Measurements from ENCODE around the gene FKBP7.

DNA sequence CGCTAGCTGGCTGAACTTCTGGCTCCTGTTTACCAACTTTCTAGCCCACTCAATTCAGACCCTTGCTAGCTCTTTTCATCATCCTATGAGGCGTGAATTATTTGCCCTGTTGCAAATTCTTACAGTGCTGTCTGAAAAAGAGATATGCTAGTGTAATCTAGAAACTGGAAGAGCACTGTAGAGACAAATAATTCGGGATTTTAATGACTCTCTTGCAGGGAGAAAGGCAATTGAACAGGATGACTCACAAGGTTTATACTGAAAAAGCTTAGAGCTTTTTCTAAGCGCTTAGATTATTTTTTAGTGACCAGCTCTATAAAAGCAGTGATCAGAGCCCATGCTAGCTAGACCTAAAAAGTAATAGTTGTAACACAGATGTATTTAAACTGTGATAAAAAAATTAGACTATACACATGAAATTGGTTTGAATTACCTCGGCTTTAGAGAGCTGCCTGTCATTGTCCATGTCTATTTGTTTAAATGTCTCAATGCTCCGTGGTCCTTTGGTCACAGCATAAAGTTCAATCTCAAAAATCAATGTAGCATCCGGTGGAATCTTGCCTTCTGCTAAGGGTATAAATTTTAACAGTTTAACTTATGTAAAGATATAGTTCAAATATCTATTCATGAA is 9.1 kb downstream of the FKBP7 start:
- TF ChIP-seq EZH2 (IDR thresholded peaks at IDR 0.05; ENCODE audit: borderline replicate concordance, low read depth, low read length, severe bottlenecking), result no peak
- TF ChIP-seq, protein P1, sequence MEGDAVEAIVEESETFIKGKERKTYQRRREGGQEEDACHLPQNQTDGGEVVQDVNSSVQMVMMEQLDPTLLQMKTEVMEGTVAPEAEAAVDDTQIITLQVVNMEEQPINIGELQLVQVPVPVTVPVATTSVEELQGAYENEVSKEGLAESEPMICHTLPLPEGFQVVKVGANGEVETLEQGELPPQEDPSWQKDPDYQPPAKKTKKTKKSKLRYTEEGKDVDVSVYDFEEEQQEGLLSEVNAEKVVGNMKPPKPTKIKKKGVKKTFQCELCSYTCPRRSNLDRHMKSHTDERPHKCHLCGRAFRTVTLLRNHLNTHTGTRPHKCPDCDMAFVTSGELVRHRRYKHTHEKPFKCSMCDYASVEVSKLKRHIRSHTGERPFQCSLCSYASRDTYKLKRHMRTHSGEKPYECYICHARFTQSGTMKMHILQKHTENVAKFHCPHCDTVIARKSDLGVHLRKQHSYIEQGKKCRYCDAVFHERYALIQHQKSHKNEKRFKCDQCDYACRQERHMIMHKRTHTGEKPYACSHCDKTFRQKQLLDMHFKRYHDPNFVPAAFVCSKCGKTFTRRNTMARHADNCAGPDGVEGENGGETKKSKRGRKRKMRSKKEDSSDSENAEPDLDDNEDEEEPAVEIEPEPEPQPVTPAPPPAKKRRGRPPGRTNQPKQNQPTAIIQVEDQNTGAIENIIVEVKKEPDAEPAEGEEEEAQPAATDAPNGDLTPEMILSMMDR (IDR thresholded peaks at IDR 0.05; ENCODE audit: borderline replicate concordance, extremely low read depth, low read length, poor library complexity, severe bottlenecking), result no peak

Measured in DND-41 (cell line).